HG03108 (cell line): Measurements from ENCODE around the gene NTHL1.

Experiments used
- ATAC-seq: cut with Tn5 transposase; IDR thresholded peaks from one replicate; pipeline ENCODE4 v1.9.1; 2021; ENCODE audit warnings: moderate library complexity; ENCODE audit not compliant: unreplicated experiment

Gene NTHL1

GRCh38 chr16:2084895-2085625, 37.4 kb upstream of the NTHL1 start:
- ATAC-seq: no peak

- ATAC-seq: no peak
Observed at GRCh38 chr16:2083876-2084780, 36.5 kb upstream of the NTHL1 start.

- no peak for ATAC-seq
Observed at GRCh38 chr16:2083409-2083808, 35.8 kb upstream of the NTHL1 start.

GRCh38 chr16:2082983-2083364, 35.3 kb upstream of the NTHL1 start:
- no peak for ATAC-seq

GRCh38 chr16:2082171-2082982, 34.7 kb upstream of the NTHL1 start:
- ATAC-seq: no peak

GRCh38 chr16:2081201-2082084, 33.8 kb upstream of the NTHL1 start:
- ATAC-seq: no peak

- ATAC-seq: no peak
Observed at GRCh38 chr16:2079991-2080390, 32.4 kb upstream of the NTHL1 start.

GRCh38 chr16:2079311-2079800, 31.7 kb upstream of the NTHL1 start:
- ATAC-seq: no peak

GRCh38 chr16:2078691-2079090, 31.1 kb upstream of the NTHL1 start:
- ATAC-seq: no peak

- no peak for ATAC-seq
Observed at GRCh38 chr16:2078096-2078495, 30.5 kb upstream of the NTHL1 start.

- ATAC-seq: no peak
Observed at GRCh38 chr16:2077696-2078095, 30.1 kb upstream of the NTHL1 start.

GRCh38 chr16:2077016-2077415, 29.4 kb upstream of the NTHL1 start:
- ATAC-seq: no peak

GRCh38 chr16:2076072-2076865, 28.6 kb upstream of the NTHL1 start:
- no peak for ATAC-seq

- no peak for ATAC-seq
Observed at GRCh38 chr16:2075631-2076030, 28.0 kb upstream of the NTHL1 start.

- ATAC-seq: no peak
Observed at GRCh38 chr16:2074071-2074470, 26.4 kb upstream of the NTHL1 start.

GRCh38 chr16:2072926-2073325, 25.3 kb upstream of the NTHL1 start:
- ATAC-seq: no peak

GRCh38 chr16:2071454-2072202, 24.0 kb upstream of the NTHL1 start:
- no peak for ATAC-seq

GRCh38 chr16:2070576-2071453, 23.2 kb upstream of the NTHL1 start:
- ATAC-seq: no peak
